ENCODE measurements around the gene GAS1.

The GAS1 gene, protein sequence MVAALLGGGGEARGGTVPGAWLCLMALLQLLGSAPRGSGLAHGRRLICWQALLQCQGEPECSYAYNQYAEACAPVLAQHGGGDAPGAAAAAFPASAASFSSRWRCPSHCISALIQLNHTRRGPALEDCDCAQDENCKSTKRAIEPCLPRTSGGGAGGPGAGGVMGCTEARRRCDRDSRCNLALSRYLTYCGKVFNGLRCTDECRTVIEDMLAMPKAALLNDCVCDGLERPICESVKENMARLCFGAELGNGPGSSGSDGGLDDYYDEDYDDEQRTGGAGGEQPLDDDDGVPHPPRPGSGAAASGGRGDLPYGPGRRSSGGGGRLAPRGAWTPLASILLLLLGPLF

DNA sequence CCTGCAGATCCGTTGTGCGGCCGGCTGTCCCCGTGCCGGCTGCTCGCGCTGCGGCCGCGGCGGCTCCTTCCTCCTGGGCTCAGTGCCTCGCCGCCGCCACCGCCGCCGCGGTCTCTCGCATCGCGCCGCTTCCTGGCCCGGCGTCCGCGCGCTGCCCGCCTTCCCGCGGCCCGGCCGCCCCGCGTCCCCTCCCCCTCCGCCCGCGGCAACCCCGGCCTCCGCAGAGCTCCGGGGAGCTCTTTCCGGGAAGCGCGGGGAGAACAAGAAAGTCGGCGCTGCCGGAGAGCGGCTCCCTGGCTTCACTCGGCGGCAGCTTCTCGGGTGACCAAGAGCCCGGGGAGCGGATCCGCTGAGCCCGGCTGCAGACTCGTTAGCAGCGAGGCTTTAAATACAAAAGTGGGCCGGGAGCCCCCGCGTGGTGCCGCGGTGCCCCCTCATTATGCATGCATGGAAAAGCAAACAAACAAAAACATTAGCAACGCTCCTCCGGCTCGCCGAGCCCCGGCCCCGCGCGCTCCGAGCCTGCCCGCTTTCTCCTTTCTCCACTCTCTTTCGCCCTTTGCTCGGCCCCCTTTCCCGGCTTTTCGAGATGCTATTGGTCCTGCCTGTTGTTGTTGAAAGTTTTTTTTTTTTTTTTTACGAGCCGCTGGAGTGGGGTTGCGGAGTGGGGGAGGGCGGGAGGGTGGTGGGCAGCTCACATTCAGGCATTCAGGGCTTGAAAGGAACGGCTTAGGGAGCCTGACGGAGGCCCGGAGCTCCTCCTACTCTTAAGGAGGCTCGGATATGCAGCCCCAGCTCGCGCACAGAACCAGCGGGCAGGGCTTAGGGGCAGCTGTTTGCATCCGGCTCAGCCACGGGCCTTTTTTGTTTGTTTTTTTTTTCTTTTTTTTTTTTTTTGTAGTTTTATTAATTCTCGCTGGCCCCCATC, at the start of gene GAS1:
TSS of gene GAS1 (minus strand) at position 361 of the 928 bp plus-strand sequence. CDS start 727 bp downstream, outside the sequence.
- FAIRE-seq, result no peak

DNA sequence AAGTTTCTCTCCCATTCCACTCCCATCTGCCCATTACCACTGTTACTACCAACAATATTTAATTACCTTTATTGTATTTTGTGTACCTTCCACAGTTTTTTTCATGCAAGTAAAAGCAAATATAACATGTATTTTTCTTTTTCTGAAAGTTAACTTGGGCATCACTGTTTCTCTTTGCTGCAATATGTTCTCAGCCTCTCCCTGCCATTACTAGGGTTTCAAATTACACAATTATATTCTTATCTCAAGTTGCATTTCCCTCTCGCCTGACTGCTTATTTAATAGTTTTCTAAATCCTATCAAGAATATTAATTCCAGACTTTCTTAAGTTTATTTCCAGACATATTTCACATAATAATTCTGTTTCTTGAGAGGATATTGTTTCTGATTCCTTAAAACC, 46.9 kb upstream of the GAS1 start:
- FAIRE-seq, result no peak

- no peak for FAIRE-seq
Measured at GRCh38 chr9:86993830-86994229, 46.5 kb upstream of the GAS1 start.

DNA sequence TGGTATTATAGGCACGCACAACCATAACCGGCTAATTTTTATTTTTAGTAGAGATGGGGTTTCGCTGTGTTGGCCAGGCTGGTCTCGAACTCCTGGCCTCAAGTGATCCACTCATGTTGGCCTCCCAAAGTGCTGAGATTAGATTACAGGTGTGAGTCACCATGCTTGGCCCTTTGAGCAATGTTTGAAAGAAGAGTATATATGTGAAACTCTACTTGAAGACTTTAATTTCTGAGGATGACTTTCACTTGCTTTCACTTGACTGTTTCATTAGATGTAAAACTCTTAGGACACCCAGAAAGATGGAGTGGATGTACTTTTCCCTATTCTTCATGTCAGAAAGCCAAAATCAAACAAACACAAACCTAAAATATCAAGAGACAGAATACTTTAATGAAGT, 43.8 kb upstream of the GAS1 start:
- FAIRE-seq, result no peak

- no peak for FAIRE-seq
Measured at GRCh38 chr9:86990290-86990689, 43.0 kb upstream of the GAS1 start.

GRCh38 chr9:86987900-86988299, 40.6 kb upstream of the GAS1 start:
- FAIRE-seq, result no peak

DNA sequence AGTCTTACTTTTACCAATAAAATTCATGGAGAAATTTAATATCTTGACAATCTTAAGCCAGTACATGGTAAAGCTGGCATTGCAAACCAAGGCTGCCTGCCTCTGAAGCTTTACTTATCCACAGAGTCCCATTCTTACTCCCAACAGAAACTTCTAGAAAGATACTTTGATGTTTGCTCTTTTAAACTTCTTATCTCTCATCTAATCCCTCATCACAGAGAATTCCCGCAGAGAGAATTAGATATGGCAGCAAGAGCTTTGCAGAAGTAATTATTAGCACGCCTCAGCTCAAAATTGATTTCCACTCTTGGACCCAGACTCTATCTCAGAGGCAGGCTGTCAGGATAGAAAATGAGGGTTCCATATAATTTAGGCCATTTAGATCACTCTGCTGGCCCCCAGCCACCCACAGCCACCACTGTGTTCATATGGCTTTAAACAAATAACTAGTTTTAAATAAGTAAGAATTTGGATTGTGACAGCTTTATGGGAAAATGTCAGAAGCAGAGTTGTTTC, 37.9 kb upstream of the GAS1 start:
- no peak for FAIRE-seq

DNA sequence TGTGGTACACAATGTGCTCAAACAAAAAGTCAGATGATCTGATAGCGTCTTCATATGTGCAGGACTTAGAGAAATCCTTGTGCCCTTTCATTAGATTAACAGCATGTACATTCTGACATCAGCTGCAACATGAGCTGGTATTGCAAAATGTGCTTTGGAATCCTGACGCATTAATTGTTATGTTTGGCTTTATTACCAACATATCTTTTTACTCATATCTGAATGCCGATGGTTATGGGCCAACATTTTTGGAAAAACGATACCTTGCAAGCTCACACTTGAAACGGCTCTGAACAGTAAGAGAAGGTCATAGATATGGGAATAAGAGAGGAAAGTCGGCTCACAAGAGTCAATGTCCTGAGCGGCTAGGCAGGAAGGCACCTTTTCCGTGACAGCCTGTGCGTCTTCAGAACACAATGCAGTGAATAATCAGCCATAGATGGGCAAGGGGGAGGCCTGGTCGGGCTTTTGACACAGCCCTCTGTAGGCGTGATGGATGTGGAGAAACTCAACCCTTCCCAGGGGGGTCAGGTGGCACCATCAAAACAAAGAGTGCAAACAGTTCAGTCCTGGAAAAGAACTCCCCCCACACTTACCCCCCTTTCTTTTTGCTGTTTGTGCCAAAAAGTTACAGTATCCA, 36.4 kb upstream of the GAS1 start:
- no peak for FAIRE-seq

- no peak for FAIRE-seq
Measured at GRCh38 chr9:86983249-86983619, 35.9 kb upstream of the GAS1 start.

DNA sequence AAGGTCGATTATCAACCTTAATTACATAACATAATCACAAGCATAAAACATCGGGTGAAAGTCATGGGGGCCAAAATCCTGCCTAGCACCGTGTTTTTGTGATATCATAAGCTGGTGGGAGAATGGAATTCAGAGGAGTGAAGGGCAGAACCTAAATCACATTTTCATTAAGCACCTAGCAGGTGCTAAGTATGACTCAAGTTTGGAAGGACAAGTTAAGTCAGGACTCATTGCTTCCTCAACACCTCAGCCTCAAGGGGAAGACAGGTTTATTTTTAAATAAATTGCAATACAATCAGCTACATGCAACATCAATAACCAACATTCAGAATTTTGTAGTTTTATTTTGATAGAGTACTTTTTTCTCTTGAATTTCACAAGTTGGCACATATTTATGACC, 33.5 kb upstream of the GAS1 start:
- no peak for FAIRE-seq

GRCh38 chr9:86979657-86980056, 32.4 kb upstream of the GAS1 start:
- no peak for FAIRE-seq

DNA sequence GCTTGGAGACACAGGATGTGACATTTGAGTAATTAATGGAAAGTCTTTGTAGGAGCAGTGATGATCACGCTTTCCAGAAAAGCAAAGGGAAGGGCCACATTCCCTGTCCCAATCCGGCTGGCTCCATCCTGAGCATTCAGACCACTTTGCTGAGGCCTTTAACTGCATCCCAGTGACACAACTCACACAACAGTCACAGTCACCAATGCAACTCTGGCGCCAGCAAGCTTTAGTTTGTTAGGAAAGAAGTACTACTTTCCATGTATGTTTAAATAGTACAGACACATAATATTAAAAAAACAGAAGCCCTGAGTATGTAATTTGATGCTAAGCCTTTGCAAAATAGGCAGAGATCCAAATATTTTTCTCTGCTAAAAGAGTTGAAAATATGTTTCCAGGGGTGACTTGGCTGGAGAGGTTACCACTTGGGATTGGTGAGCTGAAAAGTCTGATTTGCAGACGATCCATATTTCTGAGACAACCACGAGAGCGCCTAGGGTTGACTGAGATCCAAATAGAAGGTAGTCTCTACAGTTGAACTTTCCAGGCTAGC, 31.7 kb upstream of the GAS1 start:
- no peak for FAIRE-seq

GRCh38 chr9:86978413-86978812, 31.1 kb upstream of the GAS1 start:
- no peak for FAIRE-seq

GRCh38 chr9:86977205-86977835, 30.0 kb upstream of the GAS1 start:
- FAIRE-seq, result no peak

DNA sequence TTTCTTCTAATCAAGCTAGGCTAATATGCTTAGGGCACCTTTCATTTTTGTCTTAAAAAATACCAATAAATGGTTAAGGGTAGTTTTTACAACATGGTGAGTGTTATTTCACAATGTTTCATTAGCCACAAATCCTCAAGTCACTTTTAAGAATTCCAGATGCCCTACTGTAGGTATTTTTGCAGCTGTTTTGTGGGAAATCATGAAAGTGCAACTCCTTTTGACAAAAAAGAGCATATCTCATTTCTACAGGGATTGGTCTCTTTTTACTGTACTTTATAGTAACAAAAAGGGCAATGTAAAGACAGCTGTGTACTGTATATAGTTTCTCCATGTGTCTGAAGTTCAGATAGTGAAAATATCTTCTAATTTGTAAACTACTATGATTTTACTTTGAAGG, 28.3 kb upstream of the GAS1 start:
- FAIRE-seq, result no peak

DNA sequence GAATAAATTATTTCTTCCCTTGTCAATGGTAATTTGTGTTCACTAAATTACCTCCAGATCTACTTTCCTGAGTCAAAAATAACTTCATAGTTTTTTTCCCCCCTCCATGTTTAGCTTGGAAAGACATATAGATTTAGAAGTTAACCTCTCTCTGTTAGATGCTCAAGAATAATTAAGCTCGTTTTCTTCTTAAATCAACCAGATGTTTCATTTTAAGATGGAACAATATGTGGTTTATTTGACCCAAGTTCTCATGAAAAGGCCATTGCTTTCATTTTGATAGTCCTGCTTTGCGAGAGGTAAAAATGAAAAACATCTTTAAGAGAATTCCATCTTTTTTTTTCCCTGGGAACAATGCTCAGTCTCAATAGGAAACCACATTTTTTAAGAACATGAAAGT, 27.7 kb upstream of the GAS1 start:
- no peak for FAIRE-seq

GRCh38 chr9:86974421-86974820, 27.1 kb upstream of the GAS1 start:
- no peak for FAIRE-seq

DNA sequence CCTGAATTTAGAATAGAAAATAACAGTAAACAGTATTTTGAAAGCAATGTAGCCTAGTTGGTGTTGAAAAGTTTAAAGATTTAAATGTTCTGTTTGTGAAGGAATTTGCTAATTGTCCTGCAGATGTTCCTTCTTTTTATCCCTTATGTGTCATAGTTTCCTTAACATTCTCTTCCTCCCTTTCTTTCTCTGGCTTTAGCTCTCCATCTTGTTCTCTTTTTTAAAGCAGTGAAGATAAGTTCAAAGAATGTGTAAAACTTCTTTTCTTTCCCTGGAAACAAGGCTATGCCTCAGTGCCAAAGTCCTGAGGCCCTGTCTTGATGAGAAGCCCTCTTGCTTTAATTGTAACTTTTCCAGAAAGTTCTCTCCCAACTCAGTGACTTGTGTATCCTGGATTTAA, 24.4 kb upstream of the GAS1 start:
- no peak for FAIRE-seq

- no peak for FAIRE-seq
Measured at GRCh38 chr9:86968258-86968920, 21.1 kb upstream of the GAS1 start.

DNA sequence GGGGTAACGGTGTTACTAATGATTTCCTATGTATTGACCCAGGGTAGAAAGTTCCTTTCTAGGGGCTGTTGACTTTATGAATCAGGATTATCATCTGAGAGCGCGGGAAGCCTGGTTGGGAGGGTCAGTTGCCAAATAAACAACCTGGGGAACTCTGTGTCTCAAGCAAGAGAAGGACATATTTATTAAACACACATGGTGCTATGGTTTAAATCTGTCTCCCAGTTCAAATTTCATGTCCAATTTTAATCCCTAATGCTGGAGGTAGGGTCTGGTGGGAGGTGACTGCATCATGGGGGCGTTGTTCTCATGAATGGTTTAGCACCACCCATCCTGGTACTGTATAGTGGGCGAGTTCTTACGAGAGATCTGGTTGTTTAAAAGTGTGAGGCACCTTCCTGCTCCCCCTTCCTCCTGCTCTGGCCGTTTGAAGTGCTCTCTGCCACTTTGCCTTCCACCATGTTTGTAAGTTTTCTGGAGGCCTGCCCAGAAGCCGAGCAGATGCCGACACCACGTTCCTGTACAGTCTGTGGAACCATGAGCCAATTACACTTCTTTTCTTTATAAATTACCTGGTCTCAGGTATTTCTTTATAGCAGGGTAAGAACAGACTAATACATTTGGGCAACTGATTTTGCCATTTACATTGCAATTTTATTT, 19.7 kb upstream of the GAS1 start:
- FAIRE-seq, result no peak

- FAIRE-seq, result no peak
Measured at GRCh38 chr9:86965636-86966395, 18.5 kb upstream of the GAS1 start.

All from G401.6 (cell line).